Activated CD4-positive, alpha-beta T cell treated with anti-CD3 and anti-CD28 coated beads, Interleukin-2, amount 10 ng/mL, durations not matched to agents 24 days and 14 days (primary cell): ENCODE data around the gene KRTAP4-5. TPM values are rescaled to one million over a fixed set of nuclear protein-coding genes. Genes with fewer than 3 reads are reported as not detected.
"Not testable (repeated sequence)": the region's sequence is repeated elsewhere in the genome, so short reads cannot be mapped to it uniquely, and the experiment has no call there.

Source experiments
- DNase-seq: peaks from one replicate; pipeline ENCODE4 v3.0.0; 2022
- H3K27ac Mint-ChIP-seq: one replicate; pipeline ENCODE4 v1.8.0; 2022; ENCODE audit warnings: mild to moderate bottlenecking, mixed read lengths
- H3K27me3 Mint-ChIP-seq: one replicate; pipeline ENCODE4 v1.8.0; 2022; ENCODE audit warnings: mixed read lengths
- H3K36me3 Mint-ChIP-seq: one replicate; pipeline ENCODE4 v1.8.0; 2022; ENCODE audit warnings: low read depth, mild to moderate bottlenecking, mixed read lengths
- H3K4me1 Mint-ChIP-seq: one replicate; pipeline ENCODE4 v1.8.0; 2021; ENCODE audit warnings: mixed read lengths
- H3K4me3 Mint-ChIP-seq: one replicate; pipeline ENCODE4 v1.8.0; 2022; ENCODE audit warnings: mild to moderate bottlenecking, moderate library complexity, mixed read lengths
- H3K9me3 Mint-ChIP-seq: one replicate; pipeline ENCODE4 v1.8.0; 2021; ENCODE audit warnings: mixed read lengths
- intact Hi-C: fragments of 100-400 bp; cut with micrococcal nuclease; formaldehyde crosslinking; loops from one replicate; pipeline ENCODE4 v1.15.1; 2023
- total RNA-seq: library from RNA; stranded (reverse); gene quantifications from 2 replicates; pipeline ENCODE4 v1.2.3, GENCODE V29; 2022

Gene KRTAP4-5
- total RNA-seq, 1 donor from 2014 or later, result not detected

- H3K4me3 Mint-ChIP-seq, result no peak overlapping the region
- no peaks in the 10 kb centered on the region for H3K27me3 Mint-ChIP-seq
- intact Hi-C loops, result no loop called here
- no peak for DNase-seq
- no peak overlapping the region for H3K27ac Mint-ChIP-seq
- no peaks in the 10 kb centered on the region for H3K36me3 Mint-ChIP-seq
- no peaks in the 10 kb centered on the region for H3K4me1 Mint-ChIP-seq
- no peaks in the 10 kb centered on the region for H3K9me3 Mint-ChIP-seq
Observed at GRCh38 chr17:41163828-41164227, 14.2 kb upstream of the KRTAP4-5 start.

- Mint-ChIP-seq H3K36me3 (no peaks in the 10 kb centered on the region), H3K27me3 (peaks cover 8% of the 10 kb centered on the region), H3K9me3 (no peaks in the 10 kb centered on the region), H3K27ac (no peak within 1 kb of the TSS), H3K4me3 (no peak within 1 kb of the TSS), H3K4me1 (no peaks in the 10 kb centered on the region)
- intact Hi-C loops, result no loop called here
- DNase-seq, result no peak
Observed at GRCh38 chr17:41160648-41161047, 11.0 kb upstream of the KRTAP4-5 start, which contains the start of gene KRTAP4-4. Gene KRTAP4-4 (minus strand): TSS chr17:41160748. CDS start chr17:41160691, 57 bp downstream.

- H3K4me1 Mint-ChIP-seq, H3K4me3 Mint-ChIP-seq, H3K9me3 Mint-ChIP-seq, H3K36me3 Mint-ChIP-seq, H3K27ac Mint-ChIP-seq, intact Hi-C loops, H3K27me3 Mint-ChIP-seq, DNase-seq: not testable (repeated sequence)
Observed at GRCh38 chr17:41160190-41160589, 10.6 kb upstream of the KRTAP4-5 start.

GRCh38 chr17:41153856-41154255 lies 4.2 kb upstream of the KRTAP4-5 start:
- Mint-ChIP-seq H3K27ac (no peak overlapping the region), H3K4me1 (no peaks in the 10 kb centered on the region), H3K4me3 (no peak overlapping the region), H3K36me3 (no peaks in the 10 kb centered on the region), H3K9me3 (no peaks in the 10 kb centered on the region), H3K27me3 (peaks cover 16% of the 10 kb centered on the region)
- intact Hi-C loops, result no loop called here
- DNase-seq, result no peak

- H3K27ac Mint-ChIP-seq, result no peak overlapping the region
- intact Hi-C loops, result no loop called here
- no peak for DNase-seq
- H3K4me1 Mint-ChIP-seq, result no peaks in the 10 kb centered on the region
- H3K4me3 Mint-ChIP-seq, result no peak overlapping the region
- no peaks in the 10 kb centered on the region for H3K9me3 Mint-ChIP-seq
- H3K36me3 Mint-ChIP-seq, result no peaks in the 10 kb centered on the region
- H3K27me3 Mint-ChIP-seq, result peaks cover 10% of the 10 kb centered on the region
Observed at GRCh38 chr17:41151525-41151924, 1.9 kb upstream of the KRTAP4-5 start.

GRCh38 chr17:41150026-41150425 lies 401 bp upstream of the KRTAP4-5 start:
- H3K9me3 Mint-ChIP-seq, result no peaks in the 10 kb centered on the region
- H3K4me3 Mint-ChIP-seq, result no peak overlapping the region
- no peak overlapping the region for H3K27ac Mint-ChIP-seq
- DNase-seq, result no peak
- H3K27me3 Mint-ChIP-seq, result peaks cover 6% of the 10 kb centered on the region
- intact Hi-C loops, result no loop called here
- H3K36me3 Mint-ChIP-seq, result no peaks in the 10 kb centered on the region
- no peaks in the 10 kb centered on the region for H3K4me1 Mint-ChIP-seq

GRCh38 chr17:41148971-41149651 lies 514 bp downstream of the KRTAP4-5 start:
- H3K4me3 Mint-ChIP-seq, intact Hi-C loops, H3K4me1 Mint-ChIP-seq, H3K36me3 Mint-ChIP-seq, H3K9me3 Mint-ChIP-seq, H3K27me3 Mint-ChIP-seq, DNase-seq, H3K27ac Mint-ChIP-seq: not testable (repeated sequence)

- intact Hi-C loops, result no loop called here
- no peaks in the 10 kb centered on the region for H3K27me3 Mint-ChIP-seq
- no peak overlapping the region for H3K27ac Mint-ChIP-seq
- no peak for DNase-seq
- H3K4me3 Mint-ChIP-seq, result no peak overlapping the region
- H3K4me1 Mint-ChIP-seq, result no peaks in the 10 kb centered on the region
- H3K36me3 Mint-ChIP-seq, result no peaks in the 10 kb centered on the region
- peaks cover 10% of the 10 kb centered on the region for H3K9me3 Mint-ChIP-seq
Observed at GRCh38 chr17:41147531-41148204, 2.0 kb downstream of the KRTAP4-5 start.

GRCh38 chr17:41145261-41145660 lies 4.4 kb downstream of the KRTAP4-5 start:
- Mint-ChIP-seq H3K27ac (no peak overlapping the region), H3K36me3 (no peaks in the 10 kb centered on the region), H3K27me3 (no peaks in the 10 kb centered on the region), H3K4me1 (no peaks in the 10 kb centered on the region), H3K9me3 (peaks cover 20% of the 10 kb centered on the region), H3K4me3 (no peak overlapping the region)
- intact Hi-C loops, result no loop called here
- DNase-seq, result no peak

GRCh38 chr17:41144846-41145245 lies 4.8 kb downstream of the KRTAP4-5 start:
- no peak overlapping the region for H3K4me3 Mint-ChIP-seq
- H3K9me3 Mint-ChIP-seq, result peaks cover 20% of the 10 kb centered on the region
- DNase-seq, result no peak
- no peaks in the 10 kb centered on the region for H3K27me3 Mint-ChIP-seq
- no peaks in the 10 kb centered on the region for H3K36me3 Mint-ChIP-seq
- H3K4me1 Mint-ChIP-seq, result no peaks in the 10 kb centered on the region
- intact Hi-C loops, result no loop called here
- no peak overlapping the region for H3K27ac Mint-ChIP-seq

GRCh38 chr17:41141361-41141760 lies 8.3 kb downstream of the KRTAP4-5 start:
- peaks cover 3% of the 10 kb centered on the region for H3K27me3 Mint-ChIP-seq
- DNase-seq, result no peak
- no peak overlapping the region for H3K4me3 Mint-ChIP-seq
- no peaks in the 10 kb centered on the region for H3K4me1 Mint-ChIP-seq
- peaks cover 27% of the 10 kb centered on the region for H3K9me3 Mint-ChIP-seq
- no peak overlapping the region for H3K27ac Mint-ChIP-seq
- intact Hi-C loops, result no loop called here
- no peaks in the 10 kb centered on the region for H3K36me3 Mint-ChIP-seq

- Mint-ChIP-seq H3K27ac (no peak within 1 kb of the TSS), H3K9me3 (peaks cover 27% of the 10 kb centered on the region), H3K27me3 (peaks cover 3% of the 10 kb centered on the region), H3K4me3 (no peak within 1 kb of the TSS), H3K4me1 (no peaks in the 10 kb centered on the region), H3K36me3 (no peaks in the 10 kb centered on the region)
- no peak for DNase-seq
- intact Hi-C loops, result no loop called here
Observed at GRCh38 chr17:41140360-41141131, 9.1 kb downstream of the KRTAP4-5 start, which contains the start of gene KRTAP4-6. Gene KRTAP4-6 (minus strand): TSS chr17:41140544. CDS start chr17:41140487, 57 bp downstream.

GRCh38 chr17:41139865-41140264 lies 9.8 kb downstream of the KRTAP4-5 start:
- DNase-seq, H3K27ac Mint-ChIP-seq, H3K27me3 Mint-ChIP-seq, H3K4me3 Mint-ChIP-seq, intact Hi-C loops, H3K36me3 Mint-ChIP-seq, H3K4me1 Mint-ChIP-seq: not testable (repeated sequence)
- H3K9me3 Mint-ChIP-seq, result peaks cover 27% of the 10 kb centered on the region
